Suprapubic skin (tissue), 4 donors: ENCODE data around the gene COL5A1. TPM values are rescaled to one million over a fixed set of nuclear protein-coding genes. Genes with fewer than 3 reads are reported as not detected.

Experiments used
- DNase-seq, 2 donors: peaks; one replicate each; pipeline ENCODE4 v3.0.0-alpha.2; 2019; ENCODE audit warnings: low spot score in 2 of 2
- H3K27ac ChIP-seq: fragments of 200-600 bp; sonication (generic); one replicate; pipeline ENCODE4 v1.5.1; 2019
- H3K27me3 ChIP-seq: fragments of 200-600 bp; sonication (generic); one replicate; pipeline ENCODE4 v1.5.1; 2019
- H3K36me3 ChIP-seq: fragments of 200-600 bp; sonication (generic); one replicate; pipeline ENCODE4 v1.5.1; 2019
- H3K4me1 ChIP-seq: fragments of 200-600 bp; sonication (generic); one replicate; pipeline ENCODE4 v1.5.1; 2019
- H3K4me3 ChIP-seq: fragments of 200-600 bp; sonication (generic); one replicate; pipeline ENCODE4 v1.5.1; 2019; ENCODE audit warnings: mild to moderate bottlenecking
- H3K9me3 ChIP-seq: fragments of 200-600 bp; sonication (generic); one replicate; pipeline ENCODE4 v1.5.1; 2019
- CTCF ChIP-seq, 2 donors: fragments of 200-600 bp in 1 of 2; fragments of 450-650 bp in 1 of 2; sonication (generic) in 1 of 2; IDR thresholded peaks; one replicate each; pipeline ENCODE4 v1.5.1; 2016 to 2019; ENCODE audit warnings: antibody characterized with exemption in 2 of 2, mild to moderate bottlenecking in 1 of 2, moderate library complexity in 1 of 2
- EP300 ChIP-seq: sonication (generic); formaldehyde crosslinking; IDR thresholded peaks from one replicate; pipeline ENCODE4 v1.6.1; 2017; ENCODE audit warnings: antibody characterized with exemption
- POLR2A ChIP-seq, 2 donors: fragments of 450-650 bp; IDR thresholded peaks; one replicate each; pipeline ENCODE4 v1.6.1; 2017; ENCODE audit warnings: antibody characterized with exemption in 2 of 2, mild to moderate bottlenecking in 2 of 2, moderate library complexity in 2 of 2
- POLR2AphosphoS5 ChIP-seq, 3 donors: sonication (generic); formaldehyde crosslinking; IDR thresholded peaks; one replicate each; pipeline ENCODE4 v1.6.1; 2017; ENCODE audit warnings: antibody characterized with exemption in 3 of 3
- WGBS: methylation state at CpG from one replicate; pipeline ENCODE4 v1.1.5; 2018; 5-methylcytosine and 5-hydroxymethylcytosine counted together
- total RNA-seq, 4 donors: library from RNA; depleted of rRNA; stranded (reverse); fragments of >200 nt; gene quantifications; one replicate each; pipeline ENCODE4 v1.1.0, GENCODE V29; 2016

COL5A1 gene
- total RNA-seq, 4 donors from 2014 or later = 8.6 to 16.5 (median 15.4) TPM

GRCh38 chr9:134629586-134630392 lies 11.8 kb upstream of the COL5A1 start:
- no peak for TF ChIP-seq CTCF (IDR thresholded peaks at IDR 0.05)
- no peak for TF ChIP-seq EP300
- no peaks in the 10 kb centered on the region for H3K9me3 ChIP-seq
- no peaks in the 10 kb centered on the region for H3K36me3 ChIP-seq
- H3K27me3 ChIP-seq = peaks cover 18% of the 10 kb centered on the region
- H3K27ac ChIP-seq = no peak overlapping the region
- peaks cover 5% of the 10 kb centered on the region for H3K4me1 ChIP-seq
- WGBS = 98% methylated on average over 6 of the region's 16 CpGs
- H3K4me3 ChIP-seq = no peak overlapping the region
- peak; percentile 50 to 69 for DNase-seq

GRCh38 chr9:134630393-134630790 lies 11.2 kb upstream of the COL5A1 start:
- no peak for TF ChIP-seq EP300
- TF ChIP-seq POLR2AphosphoS5 (IDR thresholded peaks at IDR 0.05) = no peak
- TF ChIP-seq POLR2A (IDR thresholded peaks at IDR 0.05) = no peak
- no peak for TF ChIP-seq CTCF (IDR thresholded peaks at IDR 0.05)
- Histone ChIP-seq H3K4me1 (peaks cover under 1% of the 10 kb centered on the region), H3K27me3 (peaks cover 18% of the 10 kb centered on the region), H3K9me3 (no peaks in the 10 kb centered on the region), H3K36me3 (no peaks in the 10 kb centered on the region), H3K4me3 (no peak overlapping the region), H3K27ac (no peak overlapping the region)
- 96% methylated on average over 13 of the region's 13 CpGs for WGBS
- peak; percentile 32 to 67 for DNase-seq

- peak; percentile 22 to 43 for DNase-seq
Measured at GRCh38 chr9:134630861-134631260, 10.7 kb upstream of the COL5A1 start.

GRCh38 chr9:134631881-134632280 lies 9.7 kb upstream of the COL5A1 start:
- H3K4me3 ChIP-seq = no peak overlapping the region
- no peaks in the 10 kb centered on the region for H3K4me1 ChIP-seq
- no peak for DNase-seq
- TF ChIP-seq POLR2AphosphoS5 (IDR thresholded peaks at IDR 0.05) (no peak), CTCF (IDR thresholded peaks at IDR 0.05) (no peak), EP300 (no peak), POLR2A (IDR thresholded peaks at IDR 0.05) (no peak)
- no peaks in the 10 kb centered on the region for H3K36me3 ChIP-seq
- WGBS = 83% methylated on average over 10 of the region's 10 CpGs
- no peaks in the 10 kb centered on the region for H3K9me3 ChIP-seq
- H3K27ac ChIP-seq = no peak overlapping the region
- peaks cover 18% of the 10 kb centered on the region for H3K27me3 ChIP-seq

More at GRCh38 chr9:134630861-134631260, 10.7 kb upstream of the COL5A1 start:
- H3K27ac ChIP-seq = no peak overlapping the region
- WGBS = 92% methylated on average over 8 of the region's 8 CpGs
- H3K9me3 ChIP-seq = no peaks in the 10 kb centered on the region
- H3K4me1 ChIP-seq = no peaks in the 10 kb centered on the region
- no peak overlapping the region for H3K4me3 ChIP-seq
- TF ChIP-seq POLR2A (IDR thresholded peaks at IDR 0.05) (no peak), EP300 (no peak), POLR2AphosphoS5 (IDR thresholded peaks at IDR 0.05) (no peak), CTCF (IDR thresholded peaks at IDR 0.05) (no peak)
- peaks cover 18% of the 10 kb centered on the region for H3K27me3 ChIP-seq
- H3K36me3 ChIP-seq = no peaks in the 10 kb centered on the region

GRCh38 chr9:134632329-134632728 lies 9.3 kb upstream of the COL5A1 start:
- no peak overlapping the region for H3K27ac ChIP-seq
- DNase-seq = peak in 1 of 2 donors; percentile 55
- no peaks in the 10 kb centered on the region for H3K9me3 ChIP-seq
- no peaks in the 10 kb centered on the region for H3K4me1 ChIP-seq
- 90% methylated on average over 8 of the region's 9 CpGs for WGBS
- H3K27me3 ChIP-seq = peaks cover 16% of the 10 kb centered on the region
- H3K36me3 ChIP-seq = no peaks in the 10 kb centered on the region
- H3K4me3 ChIP-seq = no peak overlapping the region
- no peak for TF ChIP-seq POLR2A (IDR thresholded peaks at IDR 0.05)
- TF ChIP-seq EP300 = no peak
- TF ChIP-seq POLR2AphosphoS5 (IDR thresholded peaks at IDR 0.05) = no peak
- no peak for TF ChIP-seq CTCF (IDR thresholded peaks at IDR 0.05)
